ENCODE results near the gene DMBX1.

DNA sequence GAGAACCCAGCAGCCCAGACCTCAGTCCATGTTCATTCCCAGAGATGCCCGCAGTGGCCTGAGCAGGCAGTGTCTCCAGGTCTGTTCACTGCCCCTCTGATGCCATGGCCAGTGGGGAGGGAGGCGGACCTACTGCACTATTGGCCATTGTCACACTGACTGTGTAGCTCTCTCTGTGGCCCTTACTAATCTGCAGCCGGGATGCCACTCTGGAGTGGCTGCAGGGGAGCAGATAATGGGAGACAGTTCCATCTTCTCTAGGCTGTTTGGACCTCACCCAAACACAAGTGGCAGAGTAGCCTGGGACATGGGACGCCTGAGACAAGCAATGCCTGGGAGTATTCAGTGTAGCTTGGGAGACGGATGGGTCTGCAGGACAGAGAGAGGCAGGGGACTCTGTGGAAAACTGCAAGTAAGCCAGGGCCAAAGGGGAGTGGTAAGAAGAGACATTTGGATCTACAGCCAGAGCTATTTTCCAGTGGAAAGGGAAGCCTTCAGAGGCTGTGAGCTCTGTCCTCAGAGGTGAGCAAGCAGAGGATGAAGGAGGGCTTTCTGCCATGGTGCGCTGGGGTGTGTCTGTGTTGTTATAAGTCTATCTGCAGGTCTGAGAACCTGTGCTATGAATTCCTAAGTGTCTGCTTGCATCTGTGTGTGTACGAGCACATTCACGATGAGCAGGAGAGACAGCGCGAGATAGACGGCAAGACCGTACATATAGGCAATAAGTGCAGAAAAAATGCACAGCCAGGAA lies 26.7 kb downstream of the DMBX1 start:
- TF ChIP-seq, protein P1, sequence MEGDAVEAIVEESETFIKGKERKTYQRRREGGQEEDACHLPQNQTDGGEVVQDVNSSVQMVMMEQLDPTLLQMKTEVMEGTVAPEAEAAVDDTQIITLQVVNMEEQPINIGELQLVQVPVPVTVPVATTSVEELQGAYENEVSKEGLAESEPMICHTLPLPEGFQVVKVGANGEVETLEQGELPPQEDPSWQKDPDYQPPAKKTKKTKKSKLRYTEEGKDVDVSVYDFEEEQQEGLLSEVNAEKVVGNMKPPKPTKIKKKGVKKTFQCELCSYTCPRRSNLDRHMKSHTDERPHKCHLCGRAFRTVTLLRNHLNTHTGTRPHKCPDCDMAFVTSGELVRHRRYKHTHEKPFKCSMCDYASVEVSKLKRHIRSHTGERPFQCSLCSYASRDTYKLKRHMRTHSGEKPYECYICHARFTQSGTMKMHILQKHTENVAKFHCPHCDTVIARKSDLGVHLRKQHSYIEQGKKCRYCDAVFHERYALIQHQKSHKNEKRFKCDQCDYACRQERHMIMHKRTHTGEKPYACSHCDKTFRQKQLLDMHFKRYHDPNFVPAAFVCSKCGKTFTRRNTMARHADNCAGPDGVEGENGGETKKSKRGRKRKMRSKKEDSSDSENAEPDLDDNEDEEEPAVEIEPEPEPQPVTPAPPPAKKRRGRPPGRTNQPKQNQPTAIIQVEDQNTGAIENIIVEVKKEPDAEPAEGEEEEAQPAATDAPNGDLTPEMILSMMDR (IDR thresholded peaks at IDR 0.05 in 8 of 11, conservative IDR thresholded peaks at IDR 0.05 in 3 of 11) = no peak
- TF ChIP-seq POLR2AphosphoS5 (IDR thresholded peaks at IDR 0.05) = no peak
- TF ChIP-seq POLR2A (IDR thresholded peaks at IDR 0.05) = no peak
